AG04449 (cell line): ENCODE data around the gene CSTF3.
"Not testable (repeated sequence)": the region's sequence is repeated elsewhere in the genome, so short reads cannot be mapped to it uniquely, and the experiment has no call there.

Source experiments
- CTCF ChIA-PET: fragments of 350-600 bp; formaldehyde crosslinking; extraction: SDS; loops from one replicate; lab custom pipeline; 2021; ENCODE audit warnings: antibody characterized with exemption; lab: Yijun Ruan, JAX
- POLR2A ChIA-PET: fragments of 400-600, 350-600 bp; formaldehyde crosslinking; extraction: SDS; loops from one replicate; lab custom pipeline; 2020; ENCODE audit warnings: antibody characterized with exemption, inconsistent platforms; lab: Yijun Ruan, JAX
- DNase-seq: peaks from one replicate; pipeline ENCODE4 v3.0.0-alpha.2; 2010; ENCODE audit warnings: low read depth, low spot score
- H3K4me3 ChIP-seq: 2 replicates; pipeline ENCODE4 v1.5.1; 2011; ENCODE audit warnings: low read depth, mild to moderate bottlenecking, control low read depth, low read length
- TF ChIP-seq, protein P1 (sequence below): IDR thresholded peaks from one replicate; pipeline ENCODE4 v1.5.1; 2011; ENCODE audit warnings: mild to moderate bottlenecking, moderate library complexity, low read length, control low read depth, inconsistent platforms; ENCODE audit not compliant: insufficient read depth; ENCODE audit errors: missing control alignments

Gene CSTF3

DNA sequence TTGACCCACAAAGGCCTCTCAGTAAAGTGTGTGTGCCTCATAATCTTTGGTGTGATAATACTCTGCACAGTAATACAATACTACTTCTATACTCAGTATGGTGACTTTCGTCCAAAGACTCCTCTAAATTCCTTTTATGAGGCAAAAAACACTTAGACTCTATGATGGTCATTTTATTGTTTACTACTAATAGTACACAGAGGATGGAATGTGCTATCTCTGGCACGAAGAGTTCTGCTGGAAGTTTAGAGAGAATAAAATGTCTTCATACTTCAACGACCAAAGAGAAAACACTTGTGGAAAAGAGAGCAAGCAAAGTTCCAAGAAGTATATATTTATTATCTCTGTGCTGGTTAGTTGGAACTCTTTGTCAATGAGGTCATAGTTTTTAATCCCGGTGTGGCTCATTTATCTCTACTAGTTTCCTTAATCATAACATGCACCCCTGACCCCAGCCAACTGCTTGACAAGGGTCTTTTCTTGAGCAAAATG is 7.5 kb upstream of the CSTF3 start:
- ChIA-PET CTCF (no interaction called here), POLR2A (no interaction called here)
- no peak overlapping the region for H3K4me3 ChIP-seq
- no peak for DNase-seq
- TF ChIP-seq, protein P1, sequence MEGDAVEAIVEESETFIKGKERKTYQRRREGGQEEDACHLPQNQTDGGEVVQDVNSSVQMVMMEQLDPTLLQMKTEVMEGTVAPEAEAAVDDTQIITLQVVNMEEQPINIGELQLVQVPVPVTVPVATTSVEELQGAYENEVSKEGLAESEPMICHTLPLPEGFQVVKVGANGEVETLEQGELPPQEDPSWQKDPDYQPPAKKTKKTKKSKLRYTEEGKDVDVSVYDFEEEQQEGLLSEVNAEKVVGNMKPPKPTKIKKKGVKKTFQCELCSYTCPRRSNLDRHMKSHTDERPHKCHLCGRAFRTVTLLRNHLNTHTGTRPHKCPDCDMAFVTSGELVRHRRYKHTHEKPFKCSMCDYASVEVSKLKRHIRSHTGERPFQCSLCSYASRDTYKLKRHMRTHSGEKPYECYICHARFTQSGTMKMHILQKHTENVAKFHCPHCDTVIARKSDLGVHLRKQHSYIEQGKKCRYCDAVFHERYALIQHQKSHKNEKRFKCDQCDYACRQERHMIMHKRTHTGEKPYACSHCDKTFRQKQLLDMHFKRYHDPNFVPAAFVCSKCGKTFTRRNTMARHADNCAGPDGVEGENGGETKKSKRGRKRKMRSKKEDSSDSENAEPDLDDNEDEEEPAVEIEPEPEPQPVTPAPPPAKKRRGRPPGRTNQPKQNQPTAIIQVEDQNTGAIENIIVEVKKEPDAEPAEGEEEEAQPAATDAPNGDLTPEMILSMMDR = no peak

DNA sequence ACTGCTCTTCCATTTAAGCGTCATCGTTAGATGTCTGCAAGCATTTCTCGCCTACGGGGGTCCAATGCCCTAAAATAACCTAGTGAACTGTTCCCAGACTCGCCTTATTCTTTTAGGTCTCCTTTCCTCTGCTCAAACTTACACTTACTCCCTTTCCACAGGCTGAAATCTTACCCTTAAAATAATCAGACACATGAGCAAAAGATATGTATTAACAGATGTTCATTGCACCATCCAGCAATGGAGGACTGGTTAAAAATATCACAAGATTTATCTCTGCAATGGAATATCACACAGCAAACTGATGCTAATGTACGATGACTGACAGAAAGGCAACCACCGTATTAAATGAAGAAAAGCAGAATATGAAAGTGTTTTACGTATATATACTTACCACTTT is 1.6 kb upstream of the CSTF3 start:
- CTCF ChIA-PET = interaction anchor here (3.9 kb wide), 1 partner anchor 167 kb away, joined by 20 read pairs; no protein-coding TSS in a partner anchor
- POLR2A ChIA-PET = no interaction called here

DNA sequence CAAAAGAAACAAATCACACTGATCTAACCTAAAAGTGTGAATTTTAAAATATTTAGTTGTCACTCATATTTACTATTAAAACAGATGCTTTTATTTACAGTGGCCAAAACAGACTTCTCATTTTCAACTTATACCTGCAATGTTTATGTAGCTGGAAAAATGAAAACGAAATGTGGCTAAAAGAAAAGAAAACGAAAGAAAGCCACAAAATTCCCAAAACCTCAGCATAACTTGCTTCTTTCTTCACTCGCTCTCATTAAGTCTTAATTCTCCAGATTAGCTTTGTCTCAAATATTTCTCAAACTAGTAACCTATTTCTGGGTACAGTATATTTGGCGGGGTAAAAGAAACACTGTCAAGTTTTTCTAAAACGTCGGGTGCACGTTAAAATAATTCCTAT is 693 bp downstream of the CSTF3 start:
- ChIA-PET CTCF (interaction anchor here (0.9 to 3.9 kb wide), 5 partner anchors 10 to 511 kb away, joined by 3 to 20 read pairs (median 3); no protein-coding TSS in a partner anchor), POLR2A (interaction anchor here (0.6 to 1.2 kb wide), 3 partner anchors 13 to 529 kb away, joined by 3 read pairs; no protein-coding TSS in a partner anchor)
- no peak for DNase-seq
- TF ChIP-seq, protein P1 = no peak
- H3K4me3 ChIP-seq = peak overlapping the region; percentile 96

More for the DNA sequence above, 1.6 kb upstream of the CSTF3 start:
- H3K4me3 ChIP-seq = no peak overlapping the region
- TF ChIP-seq, protein P1 = no peak
- DNase-seq = no peak

DNA sequence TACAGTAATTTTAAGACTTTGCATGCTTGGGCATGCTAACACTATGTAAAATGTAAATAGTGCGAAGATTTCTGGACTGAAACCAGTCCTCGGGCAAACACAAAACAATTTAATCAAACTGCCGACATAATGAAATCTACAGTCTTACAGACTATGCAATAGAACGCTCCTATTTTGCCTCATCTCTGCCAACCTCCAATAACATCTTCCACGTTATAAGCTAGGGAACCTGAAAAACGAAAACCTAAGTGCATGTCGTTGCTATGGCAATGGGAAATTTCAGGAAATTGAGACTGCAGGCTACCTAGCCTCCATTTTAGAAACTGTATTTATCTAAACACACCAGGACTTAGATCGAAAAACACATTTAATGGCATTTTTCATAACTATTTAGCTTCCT is 1.1 kb downstream of the CSTF3 start:
- peak overlapping the region; percentile 96 for H3K4me3 ChIP-seq
- no peak for DNase-seq
- CTCF ChIA-PET = interaction anchor here (0.9 to 3.9 kb wide), 4 partner anchors 10 to 512 kb away, joined by 3 to 20 read pairs (median 4); no protein-coding TSS in a partner anchor
- TF ChIP-seq, protein P1 = no peak
- POLR2A ChIA-PET = interaction anchor here (1.2 kb wide), 1 partner anchor 12 kb away, joined by 3 read pairs; no protein-coding TSS in a partner anchor

DNA sequence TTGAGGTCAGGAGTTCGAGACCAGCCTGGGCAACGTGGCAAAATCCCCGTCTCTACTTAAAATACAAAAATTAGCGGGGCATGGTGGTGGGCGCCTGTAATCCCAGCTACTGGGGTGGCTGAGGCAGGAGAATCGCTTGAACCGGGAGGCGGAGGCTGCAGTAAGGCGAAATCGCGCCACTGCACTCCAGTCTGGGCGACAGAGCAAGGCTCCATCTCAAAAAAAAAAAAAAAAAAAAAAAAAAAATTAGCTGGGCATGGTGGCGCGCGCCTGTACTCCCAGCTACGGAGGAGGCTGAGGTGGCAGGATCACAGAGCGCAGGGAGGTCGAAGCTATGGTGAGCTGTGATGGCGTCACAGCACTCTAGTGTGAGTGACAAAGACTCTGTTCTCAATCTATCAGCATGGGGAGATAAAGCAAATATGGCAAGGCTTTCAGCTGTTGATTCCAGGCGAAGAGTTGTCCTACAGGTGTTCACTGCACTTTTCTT is 1.9 kb downstream of the CSTF3 start:
- ChIA-PET CTCF (interaction anchor here (0.9 to 3.9 kb wide), 3 partner anchors 9 to 512 kb away, joined by 3 to 20 read pairs (median 3); no protein-coding TSS in a partner anchor), POLR2A (interaction anchor here (1.2 kb wide), 1 partner anchor 12 kb away, joined by 3 read pairs; no protein-coding TSS in a partner anchor)
- not testable (repeated sequence) for DNase-seq
- peak overlapping the region; percentile 96 for H3K4me3 ChIP-seq

DNA sequence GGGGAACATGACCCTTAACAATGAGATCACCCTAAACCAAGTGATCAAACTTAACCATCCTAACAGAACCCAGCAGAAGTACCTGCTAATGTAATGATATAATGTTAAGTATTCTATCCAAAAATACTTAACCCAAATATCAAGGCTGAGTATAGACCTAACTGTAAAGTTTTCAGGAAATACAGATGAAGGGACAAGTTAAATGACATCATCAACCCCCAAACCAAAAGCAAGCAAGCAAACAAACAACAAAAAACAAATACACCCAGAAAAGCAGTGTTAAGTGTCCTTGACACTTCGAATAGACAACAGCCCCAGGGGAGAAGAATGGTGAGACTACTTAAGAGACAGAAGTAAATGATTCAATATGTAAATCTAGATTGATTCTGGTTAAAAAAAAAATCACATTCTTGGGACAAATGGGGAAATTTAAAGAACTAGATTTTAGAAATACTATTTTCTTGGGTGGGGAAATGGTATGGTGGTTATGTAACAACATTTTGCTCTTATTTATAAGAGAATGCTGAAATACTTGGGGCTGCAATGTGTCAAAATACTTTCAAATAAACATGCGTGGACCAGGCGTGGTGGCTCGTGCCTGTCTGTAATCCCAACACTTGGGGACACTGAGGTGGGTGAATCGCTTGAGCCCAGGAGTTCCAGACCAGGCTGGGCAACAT is 2.5 kb downstream of the CSTF3 start:
- no peak for DNase-seq
- CTCF ChIA-PET = no interaction called here
- H3K4me3 ChIP-seq = no peak overlapping the region; the same call in 1 of the 2 replicates
- TF ChIP-seq, protein P1 = no peak
- POLR2A ChIA-PET = no interaction called here
